ENCODE results near the gene TM2D1. TPM values are rescaled to one million over a fixed set of nuclear protein-coding genes. Genes with fewer than 3 reads are reported as not detected.

Gene TM2D1
- total RNA-seq, 1 donor from 2014 or later, result 45.6 TPM

GRCh38 chr1:61753998-61754508, 29.1 kb upstream of the TM2D1 start:
- H3K4me3 Mint-ChIP-seq (ENCODE audit: unreplicated experiment), result no peak overlapping the region
- H3K36me3 Mint-ChIP-seq (ENCODE audit: low read depth), result no peaks in the 10 kb centered on the region
- TF ChIP-seq CTCF (IDR thresholded peaks at IDR 0.05), result no peak
- no peak overlapping the region for H3K27ac Mint-ChIP-seq (ENCODE audit: unreplicated experiment)
- H3K27me3 Mint-ChIP-seq (ENCODE audit: low read depth), result no peaks in the 10 kb centered on the region
- no peaks in the 10 kb centered on the region for H3K9me3 Mint-ChIP-seq (ENCODE audit: low read depth)
- H3K4me1 Mint-ChIP-seq (ENCODE audit: low read depth), result peaks cover 10% of the 10 kb centered on the region
- no peak for DNase-seq (ENCODE audit: low spot score)

- Mint-ChIP-seq H3K4me3 (ENCODE audit: unreplicated experiment) (no peak overlapping the region), H3K27ac (ENCODE audit: unreplicated experiment) (no peak overlapping the region), H3K27me3 (ENCODE audit: low read depth) (no peaks in the 10 kb centered on the region), H3K9me3 (ENCODE audit: low read depth) (no peaks in the 10 kb centered on the region), H3K36me3 (ENCODE audit: low read depth) (no peaks in the 10 kb centered on the region), H3K4me1 (ENCODE audit: low read depth) (peaks cover 4% of the 10 kb centered on the region)
- TF ChIP-seq CTCF (IDR thresholded peaks at IDR 0.05), result no peak
- DNase-seq (ENCODE audit: low spot score), result no peak
These were observed 28.0 kb upstream of the TM2D1 start for GRCh38 chr1:61752921-61753389.

GRCh38 chr1:61749574-61749973, 24.6 kb upstream of the TM2D1 start:
- Mint-ChIP-seq H3K4me3 (ENCODE audit: unreplicated experiment) (no peak overlapping the region), H3K9me3 (ENCODE audit: low read depth) (no peaks in the 10 kb centered on the region), H3K36me3 (ENCODE audit: low read depth) (no peaks in the 10 kb centered on the region), H3K27ac (ENCODE audit: unreplicated experiment) (no peak overlapping the region), H3K27me3 (ENCODE audit: low read depth) (no peaks in the 10 kb centered on the region), H3K4me1 (ENCODE audit: low read depth) (peaks cover 17% of the 10 kb centered on the region)
- TF ChIP-seq CTCF (IDR thresholded peaks at IDR 0.05), result no peak
- DNase-seq (ENCODE audit: low spot score), result no peak

GRCh38 chr1:61748566-61748965, 23.6 kb upstream of the TM2D1 start:
- H3K4me3 Mint-ChIP-seq (ENCODE audit: unreplicated experiment), result no peak overlapping the region
- no peaks in the 10 kb centered on the region for H3K27me3 Mint-ChIP-seq (ENCODE audit: low read depth)
- no peak for TF ChIP-seq CTCF (IDR thresholded peaks at IDR 0.05)
- no peaks in the 10 kb centered on the region for H3K9me3 Mint-ChIP-seq (ENCODE audit: low read depth)
- no peak overlapping the region for H3K27ac Mint-ChIP-seq (ENCODE audit: unreplicated experiment)
- no peak for DNase-seq (ENCODE audit: low spot score)
- H3K36me3 Mint-ChIP-seq (ENCODE audit: low read depth), result no peaks in the 10 kb centered on the region
- H3K4me1 Mint-ChIP-seq (ENCODE audit: low read depth), result peaks cover 26% of the 10 kb centered on the region

GRCh38 chr1:61746813-61747212, 21.9 kb upstream of the TM2D1 start:
- no peaks in the 10 kb centered on the region for H3K27me3 Mint-ChIP-seq (ENCODE audit: low read depth)
- peak overlapping the region; percentile 73 for H3K27ac Mint-ChIP-seq (ENCODE audit: unreplicated experiment)
- H3K4me1 Mint-ChIP-seq (ENCODE audit: low read depth), result peaks cover 33% of the 10 kb centered on the region
- no peak overlapping the region for H3K4me3 Mint-ChIP-seq (ENCODE audit: unreplicated experiment)
- no peak for DNase-seq (ENCODE audit: low spot score)
- no peaks in the 10 kb centered on the region for H3K9me3 Mint-ChIP-seq (ENCODE audit: low read depth)
- H3K36me3 Mint-ChIP-seq (ENCODE audit: low read depth), result no peaks in the 10 kb centered on the region
- no peak for TF ChIP-seq CTCF (IDR thresholded peaks at IDR 0.05)

All from chondrocyte (in vitro differentiated cells).